SK-N-SH (cell line): Measurements from ENCODE around the gene SPINK9. TPM values are rescaled to one million over a fixed set of nuclear protein-coding genes. Genes with fewer than 3 reads are reported as not detected.

Source experiments
- CTCF ChIA-PET: fragments of 300-600, 350-600 bp; formaldehyde crosslinking; extraction: SDS; loops from one replicate; lab custom pipeline; 2021; lab: Yijun Ruan, JAX
- POLR2A ChIA-PET: fragments of 350-600 bp; sonication (Branson Sonifier 250); formaldehyde crosslinking; extraction: SDS; loops from one replicate; lab custom pipeline; 2020; ENCODE audit warnings: antibody characterized with exemption, inconsistent platforms; lab: Yijun Ruan, JAX
- DNase-seq: peaks from one replicate; pipeline ENCODE4 v3.0.0; 2012
- H2AFZ ChIP-seq: fragments of 200-600 bp; sonication (generic); 2 replicates; pipeline ENCODE4 v1.8.1; 2016; ENCODE audit warnings: antibody characterized with exemption, mild to moderate bottlenecking, low read depth
- H3F3A ChIP-seq: fragments of 200-600 bp; sonication (generic); replicated peaks from 2 replicates; pipeline ENCODE3; 2016; ENCODE audit warnings: antibody characterized with exemption, mild to moderate bottlenecking; ENCODE audit not compliant: insufficient read depth
- H3K27ac ChIP-seq, 2 experiments: fragments of 200-500 bp in 1 of 2; fragments of 200-600 bp in 1 of 2; sonication (Bioruptor generic) in 1 of 2; sonication (generic), shearing (Covaris generic) in 1 of 2; 2 replicates each; pipeline versions ENCODE4 v1.5.1 to v1.6.1; 2014 to 2016; ENCODE audit warnings: low read depth in 2 of 2, inconsistent platforms in 1 of 2, low read length in 1 of 2, mild to moderate bottlenecking in 1 of 2, mixed read lengths in 1 of 2
- H3K27me3 ChIP-seq: fragments of 200-600 bp; sonication (generic), shearing (Covaris generic); 2 replicates; pipeline ENCODE4 v1.6.1; 2016; ENCODE audit warnings: mixed run types; ENCODE audit not compliant: insufficient read depth
- H3K36me3 ChIP-seq, 2 experiments: fragments of 200-500 bp in 1 of 2; fragments of 200-600 bp in 1 of 2; sonication (Bioruptor generic) in 1 of 2; sonication (generic) in 1 of 2; replicated peaks in 1 of 2; 2 replicates each; pipeline versions ENCODE3 to v1.5.1; 2014 to 2016; ENCODE audit warnings: low read length in 1 of 2, mild to moderate bottlenecking in 1 of 2; ENCODE audit not compliant: insufficient read depth in 2 of 2, control insufficient read depth in 1 of 2
- H3K4me1 ChIP-seq, 2 experiments: fragments of 200-500 bp in 1 of 2; fragments of 200-600 bp in 1 of 2; sonication (Bioruptor generic) in 1 of 2; sonication (generic), shearing (Covaris generic) in 1 of 2; 2 replicates each; pipeline versions ENCODE4 v1.5.1 to v1.6.1; 2014 to 2016; ENCODE audit warnings: low read depth in 1 of 2, low read length in 1 of 2, mixed run types in 1 of 2; ENCODE audit not compliant: insufficient read depth in 2 of 2, control insufficient read depth in 1 of 2
- H3K4me2 ChIP-seq: fragments of 200-600 bp; sonication (generic), shearing (Covaris generic); 2 replicates; pipeline ENCODE4 v1.6.1; 2017; ENCODE audit warnings: mixed run types
- H3K4me3 ChIP-seq, 2 experiments: fragments of 200-500 bp in 1 of 2; fragments of 200-600 bp in 1 of 2; sonication (Bioruptor generic) in 1 of 2; sonication (generic), shearing (Covaris generic) in 1 of 2; 2 replicates each; pipeline versions ENCODE4 v1.5.1 to v1.8.1; 2014 to 2016; ENCODE audit warnings: low read depth in 2 of 2, inconsistent platforms in 1 of 2, low read length in 1 of 2, mild to moderate bottlenecking in 1 of 2, mixed read lengths in 1 of 2, moderate library complexity in 1 of 2
- H3K79me2 ChIP-seq: fragments of 200-600 bp; sonication (generic); 2 replicates; pipeline ENCODE4 v1.8.1; 2017; ENCODE audit warnings: mild to moderate bottlenecking; ENCODE audit not compliant: insufficient read depth
- H3K9ac ChIP-seq: fragments of 200-600 bp; sonication (generic); 2 replicates; pipeline ENCODE4 v1.6.1; 2017; ENCODE audit warnings: mixed run types
- H3K9me2 ChIP-seq: fragments of 200-600 bp; sonication (generic); 2 replicates; pipeline ENCODE4 v1.6.1; 2017; ENCODE audit warnings: mixed run types
- H3K9me3 ChIP-seq: fragments of 200-600 bp; sonication (generic); 2 replicates; pipeline ENCODE4 v1.6.1; 2017; ENCODE audit warnings: mixed run types, mild to moderate bottlenecking, moderate library complexity
- H4K20me1 ChIP-seq: fragments of 200-600 bp; sonication (generic); 2 replicates; pipeline ENCODE4 v1.6.1; 2017; ENCODE audit warnings: mild to moderate bottlenecking, mixed run types; ENCODE audit not compliant: insufficient read depth
- CTCF ChIP-seq: fragments of 200-600 bp; sonication (generic); IDR thresholded peaks from 2 replicates; pipeline ENCODE4 v1.6.1; 2017; ENCODE audit warnings: antibody characterized with exemption, mild to moderate bottlenecking, moderate library complexity
- ELF1 ChIP-seq: IDR thresholded peaks from 2 replicates; pipeline ENCODE4 v1.4.0; 2012
- EP300 ChIP-seq, 2 experiments: IDR thresholded peaks; 2 replicates each; pipeline versions ENCODE4 v1.4.0 to v1.6.1; 2012; ENCODE audit warnings: borderline replicate concordance in 1 of 2, low read depth in 1 of 2, low read length in 1 of 2
- EZH2phosphoT487 ChIP-seq: fragments of 200-600 bp; sonication (generic); IDR thresholded peaks from 2 replicates; pipeline ENCODE4 v1.6.1; 2017; ENCODE audit warnings: low read depth, mixed run types, mild to moderate bottlenecking, antibody characterized with exemption, moderate library complexity, borderline replicate concordance
- RAD21 ChIP-seq: IDR thresholded peaks from 2 replicates; pipeline ENCODE4 v1.6.1; 2012; ENCODE audit warnings: mild to moderate bottlenecking, low read length
- RXRA ChIP-seq: IDR thresholded peaks from 2 replicates; pipeline ENCODE4 v1.4.0; 2012; ENCODE audit warnings: low read depth, mild to moderate bottlenecking, borderline replicate concordance
- SIN3A ChIP-seq: IDR thresholded peaks from 2 replicates; pipeline ENCODE4 v1.6.1; 2012; ENCODE audit warnings: low read depth, mild to moderate bottlenecking, low read length, moderate library complexity, borderline replicate concordance
- SMC3 ChIP-seq: IDR thresholded peaks from 2 replicates; pipeline ENCODE4 v1.6.1; 2012; ENCODE audit warnings: low read depth, low read length, improper control_type of control experiment
- TAF1 ChIP-seq: IDR thresholded peaks from 2 replicates; pipeline ENCODE4 v1.6.1; 2012; ENCODE audit warnings: low read depth, mild to moderate bottlenecking, low read length, moderate library complexity, borderline replicate concordance
- YY1 ChIP-seq: IDR thresholded peaks from 2 replicates; pipeline ENCODE4 v1.4.0; 2012; ENCODE audit warnings: low read depth, mild to moderate bottlenecking
- WGBS: methylation state at CpG from one replicate; pipeline ENCODE4 v1.1.6; 2017; ENCODE audit warnings: low lambda C conversion rate; 5-methylcytosine and 5-hydroxymethylcytosine counted together
- polyA plus RNA-seq, 3 experiments: library from polyadenylated mRNA; depleted of rRNA; stranded (reverse); fragments of >200 nt; gene quantifications; 2 replicates each; pipeline ENCODE4 v1.2.3, GENCODE V29; 2012

Gene SPINK9
- not detected in 2 replicates for polyA plus RNA-seq (2012; rRNA removed)
- not detected in 2 replicates for polyA plus RNA-seq (2012; cell fraction: cytosol; rRNA removed)
- not detected in 2 replicates for polyA plus RNA-seq (2012; cell fraction: nucleus; rRNA removed)

- no peaks in the 10 kb centered on the region for H3K9me2 ChIP-seq
- ChIA-PET CTCF (interaction anchor here (0.9 kb wide), 1 partner anchor 779 kb away, joined by 3 read pairs; no protein-coding TSS in a partner anchor), POLR2A (no interaction called here)
- no peak for TF ChIP-seq SIN3A
- no peak for TF ChIP-seq EZH2phosphoT487
- TF ChIP-seq RXRA: no peak
- H3F3A ChIP-seq: no peaks in the 10 kb centered on the region
- no peaks in the 10 kb centered on the region for H3K79me2 ChIP-seq
- H3K27me3 ChIP-seq: no peaks in the 10 kb centered on the region
- no peak within 1 kb of the TSS for H3K27ac ChIP-seq
- 19% methylated on average over 3 of the region's 3 CpGs for WGBS
- H3K9ac ChIP-seq: no peak within 1 kb of the TSS
- H3K4me3 ChIP-seq: no peak within 1 kb of the TSS
- H3K36me3 ChIP-seq: no peaks in the 10 kb centered on the region
- no peak within 1 kb of the TSS for H3K4me2 ChIP-seq
- no peak within 1 kb of the TSS for H2AFZ ChIP-seq
- DNase-seq: no peak
- no peaks in the 10 kb centered on the region for H3K4me1 ChIP-seq
- H4K20me1 ChIP-seq: no peaks in the 10 kb centered on the region
- no peaks in the 10 kb centered on the region for H3K9me3 ChIP-seq
Measured at GRCh38 chr5:148335259-148335658, at the start of gene SPINK9. Gene SPINK9, plus strand, starts transcription at chr5:148335559. Its CDS starts 55 bp downstream, at chr5:148335614.

GRCh38 chr5:148290271-148291195 is 44.8 kb upstream of the SPINK9 start:
- Histone ChIP-seq H3K4me2 (no peak overlapping the region), H3K9ac (no peak overlapping the region), H3K9me2 (no peaks in the 10 kb centered on the region), H4K20me1 (no peaks in the 10 kb centered on the region), H3F3A (no peaks in the 10 kb centered on the region), H3K4me1 (no peaks in the 10 kb centered on the region), H3K27me3 (no peaks in the 10 kb centered on the region), H3K4me3 (no peak overlapping the region), H3K9me3 (no peaks in the 10 kb centered on the region), H3K36me3 (no peaks in the 10 kb centered on the region), H2AFZ (no peak overlapping the region), H3K27ac (no peak overlapping the region), H3K79me2 (no peaks in the 10 kb centered on the region)
- DNase-seq: peak; percentile 16
- CTCF ChIA-PET: interaction anchor here (0.8 to 3.8 kb wide), 14 partner anchors 10 to 443 kb away, joined by 3 to 31 read pairs (median 4); no protein-coding TSS in a partner anchor
- WGBS: 34% methylated on average over 6 of the region's 6 CpGs
- POLR2A ChIA-PET: no interaction called here
- TF ChIP-seq ELF1 (no peak), CTCF (peak; percentile 54), TAF1 (no peak), SMC3 (peak; percentile 46; the same call in 1 of the 2 replicates), YY1 (no peak), EP300 (IDR thresholded peaks at IDR 0.05; ENCODE audit: borderline replicate concordance in 1 of 2, low read depth in 1 of 2, low read length in 1 of 2) (no peak), RAD21 (peak; percentile 71)
